DMS153 treated with DMSO at 0.1 percent for 48 hours (cell line): Measurements from ENCODE around the gene HOXD8.

Experiments
- DNase-seq: peaks from one replicate; lab custom pipeline; 2025; ENCODE audit not compliant: unreplicated experiment; lab: John Stamatoyannopoulos, UW

HOXD8 gene

GRCh38 chr2:176128172-176128981 lies 1.1 kb upstream of the HOXD8 start:
- no peak for DNase-seq

DNA sequence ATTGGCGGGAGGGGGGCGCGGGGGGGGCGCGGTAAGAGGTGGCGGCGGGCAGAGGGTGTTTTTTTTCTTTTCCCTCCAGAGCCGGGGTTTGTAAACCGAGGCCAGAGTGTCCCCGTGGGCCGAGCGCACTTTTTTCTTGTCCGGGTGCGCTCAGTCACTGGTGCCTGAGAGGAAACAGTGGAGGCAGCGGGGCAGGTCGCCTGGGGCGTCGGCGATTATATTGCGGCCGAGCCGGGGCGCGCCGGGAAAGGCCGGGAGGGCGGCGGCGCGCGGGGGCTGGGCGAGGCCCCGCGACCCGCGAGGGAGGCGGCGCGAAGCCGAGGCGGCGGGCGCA lies 275 bp downstream of the HOXD8 start:
- DNase-seq, result no peak

DNA sequence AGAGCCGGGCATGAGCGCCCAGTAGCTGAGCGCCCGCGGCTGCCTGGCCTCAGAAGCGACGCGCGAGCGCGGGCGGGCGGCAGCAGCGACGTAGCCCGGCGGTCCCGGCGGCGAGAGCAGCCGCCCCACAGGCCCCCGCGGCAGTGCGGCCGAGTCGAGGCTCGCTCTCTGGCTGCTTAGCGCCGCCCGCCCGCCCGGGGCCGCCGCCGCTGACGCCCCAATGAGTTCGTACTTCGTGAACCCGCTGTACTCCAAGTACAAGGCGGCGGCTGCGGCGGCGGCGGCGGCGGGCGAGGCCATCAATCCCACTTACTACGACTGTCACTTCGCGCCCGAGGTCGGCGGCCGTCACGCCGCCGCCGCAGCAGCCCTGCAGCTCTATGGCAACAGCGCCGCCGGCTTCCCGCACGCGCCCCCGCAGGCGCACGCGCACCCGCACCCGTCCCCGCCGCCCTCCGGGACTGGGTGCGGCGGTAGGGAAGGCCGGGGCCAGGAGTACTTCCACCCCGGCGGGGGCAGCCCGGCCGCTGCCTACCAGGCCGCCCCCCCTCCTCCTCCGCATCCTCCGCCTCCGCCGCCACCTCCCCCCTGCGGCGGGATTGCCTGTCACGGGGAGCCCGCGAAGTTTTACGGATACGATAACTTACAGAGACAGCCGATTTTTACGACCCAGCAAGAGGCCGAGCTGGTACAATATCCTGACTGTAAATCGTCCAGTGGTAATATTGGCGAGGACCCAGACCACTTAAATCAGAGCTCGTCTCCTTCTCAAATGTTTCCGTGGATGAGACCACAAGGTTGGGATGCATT lies 847 bp downstream of the HOXD8 start:
- no peak for DNase-seq

GRCh38 chr2:176130957-176131847 lies 1.7 kb downstream of the HOXD8 start:
- no peak for DNase-seq

DNA sequence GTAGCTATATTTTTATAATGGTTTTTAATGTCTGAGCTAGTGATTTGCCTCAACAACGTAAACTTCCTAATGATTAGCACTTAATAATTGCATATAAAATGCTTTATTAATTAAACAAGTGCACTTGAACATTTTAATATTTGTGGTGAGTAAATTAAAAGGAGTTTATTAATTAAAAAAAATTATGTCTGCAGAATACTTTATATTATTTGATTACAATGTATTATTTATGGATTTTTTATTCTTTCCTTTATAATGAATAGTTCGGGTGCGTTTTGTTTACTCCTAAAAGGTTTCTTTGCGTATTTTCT lies 2.3 kb downstream of the HOXD8 start:
- DNase-seq, result no peak

GRCh38 chr2:176132205-176133171 lies 3.0 kb downstream of the HOXD8 start:
- DNase-seq, result no peak

- DNase-seq, result no peak
Observed at GRCh38 chr2:176133389-176133788, 3.9 kb downstream of the HOXD8 start.

DNA sequence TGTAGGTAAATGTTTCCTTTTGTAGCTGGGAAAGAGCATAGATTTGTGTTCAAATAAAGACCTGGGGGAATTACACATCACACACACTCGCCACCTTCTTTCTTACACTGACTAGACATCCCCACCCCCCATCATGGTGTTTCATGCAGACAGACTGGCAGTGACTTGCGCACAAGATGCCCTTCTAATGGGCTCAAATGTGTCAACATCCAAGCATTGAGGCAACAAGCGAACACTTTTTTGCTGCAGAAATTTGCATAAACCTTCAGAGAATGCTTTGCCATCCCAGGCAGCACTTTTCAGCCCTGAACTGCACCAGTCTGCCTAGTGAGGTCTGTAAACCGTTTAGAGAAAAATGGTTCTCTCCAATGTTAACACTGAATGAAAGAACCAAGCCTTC lies 4.5 kb downstream of the HOXD8 start:
- no peak for DNase-seq

- DNase-seq, result no peak
Observed at GRCh38 chr2:176135035-176135440, 5.5 kb downstream of the HOXD8 start.

- DNase-seq, result no peak
Observed at GRCh38 chr2:176136374-176137251, 7.1 kb downstream of the HOXD8 start.

DNA sequence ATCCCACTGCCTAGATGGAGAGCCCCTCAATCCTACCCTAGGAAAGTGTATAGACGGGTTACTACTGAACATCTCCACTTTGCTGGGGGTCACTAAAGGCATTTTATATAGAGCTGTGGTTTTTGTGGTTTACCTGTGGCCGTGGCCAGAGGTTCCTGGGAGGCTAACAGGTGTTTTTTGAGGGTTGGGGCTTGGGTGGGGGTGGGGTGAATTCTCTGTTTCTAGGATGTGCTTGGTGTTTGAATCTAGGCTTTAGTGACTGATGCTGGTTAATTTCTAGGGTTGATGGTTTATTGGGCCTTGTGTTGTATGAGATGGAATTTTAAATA lies 7.7 kb downstream of the HOXD8 start:
- DNase-seq, result no peak

DNA sequence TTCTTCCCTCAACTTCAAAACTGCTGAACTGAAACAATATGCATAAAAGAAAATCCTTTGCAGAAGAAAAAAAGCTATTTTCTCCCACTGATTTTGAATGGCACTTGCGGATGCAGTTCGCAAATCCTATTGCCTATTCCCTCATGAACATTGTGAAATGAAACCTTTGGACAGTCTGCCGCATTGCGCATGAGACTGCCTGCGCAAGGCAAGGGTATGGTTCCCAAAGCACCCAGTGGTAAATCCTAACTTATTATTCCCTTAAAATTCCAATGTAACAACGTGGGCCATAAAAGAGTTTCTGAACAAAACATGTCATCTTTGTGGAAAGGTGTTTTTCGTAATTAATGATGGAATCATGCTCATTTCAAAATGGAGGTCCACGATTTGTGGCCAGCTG lies 8.4 kb downstream of the HOXD8 start:
- DNase-seq, result no peak

DNA sequence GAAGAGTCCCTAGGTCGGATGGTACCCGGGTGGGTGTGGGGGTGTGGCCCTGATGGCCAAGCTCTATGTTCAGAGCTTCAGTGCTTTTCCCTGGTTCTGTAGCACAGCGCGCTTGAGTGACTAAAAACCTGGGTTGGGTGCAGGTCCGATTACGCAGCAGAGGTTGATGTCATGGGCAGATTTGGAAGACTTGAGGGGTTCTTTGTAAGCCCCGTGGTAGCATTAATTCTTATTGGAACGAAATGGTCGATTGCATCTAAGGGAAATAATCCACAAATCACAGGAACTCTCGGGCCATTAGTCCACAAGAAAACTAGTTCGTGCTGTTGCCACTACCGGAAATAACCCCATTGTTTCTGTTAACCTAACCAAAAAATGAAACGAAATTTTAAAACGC lies 9.0 kb downstream of the HOXD8 start:
- DNase-seq, result no peak

DNA sequence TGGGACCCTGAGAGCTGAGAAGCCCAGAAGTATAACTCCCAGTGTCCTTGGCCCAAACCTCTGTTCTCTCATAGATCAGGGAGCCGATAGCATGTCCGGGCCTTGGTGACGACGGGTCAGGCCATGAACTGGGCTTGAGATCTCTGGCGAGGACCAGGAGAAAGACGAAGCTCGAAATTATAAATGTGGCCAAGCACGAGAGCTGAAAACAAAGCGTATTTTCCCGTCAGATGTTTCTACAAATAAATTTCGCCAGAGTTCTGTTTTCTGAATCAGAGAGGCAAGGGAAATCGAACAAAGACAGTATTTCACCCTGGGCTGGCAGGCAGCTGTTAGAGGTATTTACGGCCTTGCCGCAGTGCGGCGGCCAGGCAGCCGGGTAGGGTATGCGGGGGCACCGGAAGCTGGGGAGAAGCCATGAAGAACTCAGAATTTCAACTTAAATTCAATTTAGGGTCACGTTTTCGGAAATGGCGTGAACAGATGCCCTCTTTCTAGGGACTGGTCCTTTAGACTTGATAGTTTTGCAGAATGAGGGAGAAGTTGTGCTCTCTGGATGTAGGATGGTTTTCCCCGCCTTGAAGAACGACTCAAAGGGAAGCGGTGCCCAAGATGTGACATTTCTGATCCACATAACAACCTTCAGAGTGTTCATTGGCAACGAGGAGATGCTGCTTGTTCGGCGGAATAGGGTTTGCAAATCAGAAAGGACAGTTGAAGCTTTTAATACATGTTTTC lies 9.6 kb downstream of the HOXD8 start:
- DNase-seq, result no peak

GRCh38 chr2:176139661-176140512 lies 10.4 kb downstream of the HOXD8 start:
- DNase-seq, result no peak

GRCh38 chr2:176140513-176141317 lies 11.2 kb downstream of the HOXD8 start:
- DNase-seq, result no peak

DNA sequence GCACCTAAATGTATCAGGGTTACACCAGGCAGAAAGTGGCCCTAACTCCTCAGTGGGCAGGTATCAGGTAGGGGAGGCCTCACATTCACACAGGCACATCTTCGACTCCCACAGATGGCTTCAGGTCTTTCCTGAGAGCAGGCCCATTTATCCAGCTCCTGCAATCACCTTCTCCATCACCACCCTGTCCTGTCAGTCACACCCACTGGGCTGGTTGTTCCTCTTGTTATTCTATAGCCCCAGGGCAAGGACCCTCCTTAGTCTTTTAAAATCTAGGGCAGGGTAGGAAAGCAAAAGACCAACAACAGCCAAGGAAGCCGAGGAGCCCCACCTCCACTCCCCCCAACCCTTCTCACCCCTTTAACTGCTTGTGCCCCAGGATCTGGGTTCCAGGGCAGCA lies 12.8 kb downstream of the HOXD8 start:
- DNase-seq, result no peak
